ENCODE data around the gene RPLP2.

Gene RPLP2

DNA sequence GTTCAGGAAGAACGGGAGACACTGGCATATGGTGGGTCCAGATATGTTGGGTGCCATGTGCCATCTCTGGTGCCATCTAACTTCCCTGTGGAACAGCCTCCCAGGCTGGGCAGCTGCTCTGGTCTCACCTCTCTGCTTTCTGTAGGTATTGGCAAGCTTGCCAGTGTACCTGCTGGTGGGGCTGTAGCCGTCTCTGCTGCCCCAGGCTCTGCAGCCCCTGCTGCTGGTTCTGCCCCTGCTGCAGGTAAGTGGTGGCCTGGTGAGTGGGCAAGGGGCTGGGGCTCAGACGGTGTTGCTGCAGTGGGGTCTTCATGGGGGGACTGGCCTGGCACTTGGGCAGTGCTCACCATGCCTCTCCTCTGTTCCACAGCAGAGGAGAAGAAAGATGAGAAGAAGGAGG is 2.6 kb downstream of the RPLP2 start:
- Mint-ChIP-seq H3K27ac (peak overlapping the region in 1 of 2 donors; percentile 97), H3K9me3 (no peaks in the 10 kb centered on the region), H3K4me3 (no peak overlapping the region), H3K4me1 (ENCODE audit: low read depth in 2 of 2) (peaks cover 30 to 32% of the 10 kb centered on the region in 2 donors), H3K27me3 (no peaks in the 10 kb centered on the region), H3K36me3 (ENCODE audit: insufficient read depth) (peaks cover 37% of the 10 kb centered on the region)
- no peak for ATAC-seq (replicated peaks)
- no peak for DNase-seq

GRCh38 chr11:813072-813455 is 3.3 kb downstream of the RPLP2 start:
- Mint-ChIP-seq H3K4me1 (ENCODE audit: low read depth in 2 of 2) (peaks cover 26 to 29% of the 10 kb centered on the region in 2 donors), H3K36me3 (ENCODE audit: insufficient read depth) (peaks cover 37% of the 10 kb centered on the region), H3K27ac (peak overlapping the region in 1 of 2 donors; percentile 49), H3K4me3 (no peak overlapping the region), H3K27me3 (no peaks in the 10 kb centered on the region), H3K9me3 (no peaks in the 10 kb centered on the region)
- DNase-seq (no peak), ATAC-seq (replicated peaks) (no peak)

DNA sequence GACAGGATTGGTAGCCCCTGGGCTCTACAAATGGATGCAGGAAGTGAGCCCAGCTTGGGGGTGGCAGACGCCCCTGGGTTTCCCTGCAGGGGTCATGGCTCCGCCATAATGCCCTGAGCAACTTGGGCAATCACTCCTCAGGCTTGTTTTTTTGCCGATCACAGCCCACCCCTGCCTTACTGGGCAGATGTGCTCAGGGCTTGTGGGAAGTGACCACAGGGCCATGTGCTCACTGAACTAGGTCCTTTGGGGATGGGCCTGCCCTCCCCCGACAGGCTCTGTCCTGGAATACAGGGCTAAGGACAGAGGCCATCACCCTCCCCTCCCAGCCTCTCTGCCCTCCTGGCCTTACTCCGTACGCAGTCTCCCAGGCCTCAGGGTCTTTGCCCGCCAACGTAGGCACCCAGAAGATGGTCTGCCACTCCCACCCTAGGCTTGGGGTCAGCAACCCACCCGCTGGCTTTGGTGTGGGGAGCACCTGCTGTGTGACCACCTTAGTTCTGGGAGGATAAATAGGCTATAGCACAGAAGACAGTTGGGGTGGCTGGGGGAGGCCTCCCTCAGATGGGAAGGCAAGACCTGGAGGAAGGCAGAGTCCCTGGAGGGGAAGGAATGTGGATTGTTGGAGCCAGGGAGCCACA is 3.8 kb downstream of the RPLP2 start:
- ATAC-seq (replicated peaks) (no peak), DNase-seq (no peak)
- Mint-ChIP-seq H3K4me1 (ENCODE audit: low read depth in 2 of 2) (peaks cover 24 to 27% of the 10 kb centered on the region in 2 donors), H3K27me3 (no peaks in the 10 kb centered on the region), H3K4me3 (no peak overlapping the region), H3K27ac (no peak overlapping the region), H3K36me3 (ENCODE audit: insufficient read depth) (peaks cover 37% of the 10 kb centered on the region), H3K9me3 (no peaks in the 10 kb centered on the region)

GRCh38 chr11:815675-816432 is 6.1 kb downstream of the RPLP2 start:
- Mint-ChIP-seq H3K4me3 (no peak overlapping the region), H3K27ac (no peak overlapping the region), H3K36me3 (ENCODE audit: insufficient read depth) (peaks cover 34% of the 10 kb centered on the region), H3K27me3 (no peaks in the 10 kb centered on the region), H3K9me3 (no peaks in the 10 kb centered on the region), H3K4me1 (ENCODE audit: low read depth in 2 of 2) (peaks cover 14 to 19% of the 10 kb centered on the region in 2 donors)
- ATAC-seq (replicated peaks) (no peak), DNase-seq (no peak)

GRCh38 chr11:816433-816779 is 6.6 kb downstream of the RPLP2 start:
- no peaks in the 10 kb centered on the region for H3K9me3 Mint-ChIP-seq
- no peaks in the 10 kb centered on the region for H3K27me3 Mint-ChIP-seq
- H3K36me3 Mint-ChIP-seq (ENCODE audit: insufficient read depth): peaks cover 34% of the 10 kb centered on the region
- peaks cover 12 to 19% of the 10 kb centered on the region in 2 donors for H3K4me1 Mint-ChIP-seq (ENCODE audit: low read depth in 2 of 2)
- DNase-seq (no peak), ATAC-seq (replicated peaks) (no peak)
- no peak overlapping the region for H3K4me3 Mint-ChIP-seq
- no peak overlapping the region for H3K27ac Mint-ChIP-seq

GRCh38 chr11:818396-819128 is 8.8 kb downstream of the RPLP2 start, which contains the start of gene PNPLA2:
PNPLA2 (plus strand) TSS chr11:818914; CDS start chr11:819719, 805 bp downstream.
- peak within 1 kb of the TSS; percentile 80 to 89 for H3K27ac Mint-ChIP-seq

GRCh38 chr11:819129-819931 is 9.6 kb downstream of the RPLP2 start:
- Mint-ChIP-seq H3K9me3 (no peaks in the 10 kb centered on the region), H3K4me1 (ENCODE audit: low read depth in 2 of 2) (peaks cover 5 to 11% of the 10 kb centered on the region in 2 donors), H3K27ac (peak overlapping the region; percentile 80 to 89), H3K27me3 (no peaks in the 10 kb centered on the region), H3K36me3 (ENCODE audit: insufficient read depth) (peaks cover 40% of the 10 kb centered on the region), H3K4me3 (peak overlapping the region; percentile 83 to 86)
- ATAC-seq (replicated peaks) (peak; percentile 71), DNase-seq (peak; percentile 89 to 90 (median 90))

More at GRCh38 chr11:818396-819128, 8.8 kb downstream of the RPLP2 start, which contains the start of gene PNPLA2:
- Mint-ChIP-seq H3K36me3 (ENCODE audit: insufficient read depth) (peaks cover 40% of the 10 kb centered on the region), H3K4me1 (ENCODE audit: low read depth in 2 of 2) (peaks cover 5 to 11% of the 10 kb centered on the region in 2 donors), H3K9me3 (no peaks in the 10 kb centered on the region), H3K27me3 (no peaks in the 10 kb centered on the region), H3K4me3 (peak within 1 kb of the TSS; percentile 83 to 86)
- DNase-seq (no peak), ATAC-seq (replicated peaks) (no peak)

DNA sequence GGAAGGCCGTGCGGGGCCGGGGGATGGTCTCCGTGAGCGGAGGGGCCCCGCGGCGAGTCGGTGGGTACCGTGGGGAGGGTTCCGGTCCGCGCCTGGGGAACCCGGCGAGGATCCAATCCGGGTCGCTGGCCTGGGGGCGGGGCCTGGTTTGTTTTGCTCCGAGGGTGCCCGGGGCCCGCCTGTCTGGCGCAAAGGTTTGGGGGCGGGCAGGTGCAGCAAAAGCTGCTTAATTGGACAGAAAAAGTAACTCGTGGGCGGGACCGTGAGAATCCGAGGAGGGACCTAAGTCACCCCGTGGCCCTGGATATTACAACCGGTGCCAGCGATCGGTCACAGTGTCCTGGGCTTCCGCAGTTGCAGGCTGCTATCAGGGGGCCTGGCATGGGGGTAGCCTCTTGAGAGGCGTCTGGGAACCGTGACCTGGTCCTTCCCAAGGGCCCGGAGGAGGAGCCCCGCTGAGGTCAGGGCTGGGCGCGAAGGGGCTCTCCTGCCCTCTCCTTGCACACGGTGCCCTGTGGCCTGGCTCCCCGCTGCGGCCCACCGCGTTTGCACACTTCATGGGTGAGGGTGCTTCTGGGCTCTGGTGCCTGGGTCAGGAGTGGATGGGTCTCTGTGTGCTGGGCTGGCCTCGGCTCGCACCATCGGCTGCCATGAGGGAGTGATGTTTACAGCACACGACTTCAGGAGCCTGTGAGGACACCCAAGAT is 10.3 kb downstream of the RPLP2 start:
- Mint-ChIP-seq H3K9me3 (no peaks in the 10 kb centered on the region), H3K27ac (peak overlapping the region; percentile 80 to 89), H3K36me3 (ENCODE audit: insufficient read depth) (peaks cover 42% of the 10 kb centered on the region), H3K4me1 (ENCODE audit: low read depth in 2 of 2) (peaks cover 5 to 11% of the 10 kb centered on the region in 2 donors), H3K4me3 (peak overlapping the region; percentile 83 to 86), H3K27me3 (no peaks in the 10 kb centered on the region)
- ATAC-seq (replicated peaks) (peak; percentile 77), DNase-seq (peak; percentile 93 to 97 (median 96))

GRCh38 chr11:820655-821511 is 11.1 kb downstream of the RPLP2 start:
- peaks cover 50% of the 10 kb centered on the region for H3K36me3 Mint-ChIP-seq (ENCODE audit: insufficient read depth)
- peak overlapping the region in 1 of 2 donors; percentile 60 for H3K27ac Mint-ChIP-seq
- H3K4me3 Mint-ChIP-seq: peak overlapping the region; percentile 83 to 86
- DNase-seq: no peak
- ATAC-seq (replicated peaks): no peak
- H3K9me3 Mint-ChIP-seq: no peaks in the 10 kb centered on the region
- no peaks in the 10 kb centered on the region for H3K27me3 Mint-ChIP-seq
- peaks cover 5 to 11% of the 10 kb centered on the region in 2 donors for H3K4me1 Mint-ChIP-seq (ENCODE audit: low read depth in 2 of 2)

DNA sequence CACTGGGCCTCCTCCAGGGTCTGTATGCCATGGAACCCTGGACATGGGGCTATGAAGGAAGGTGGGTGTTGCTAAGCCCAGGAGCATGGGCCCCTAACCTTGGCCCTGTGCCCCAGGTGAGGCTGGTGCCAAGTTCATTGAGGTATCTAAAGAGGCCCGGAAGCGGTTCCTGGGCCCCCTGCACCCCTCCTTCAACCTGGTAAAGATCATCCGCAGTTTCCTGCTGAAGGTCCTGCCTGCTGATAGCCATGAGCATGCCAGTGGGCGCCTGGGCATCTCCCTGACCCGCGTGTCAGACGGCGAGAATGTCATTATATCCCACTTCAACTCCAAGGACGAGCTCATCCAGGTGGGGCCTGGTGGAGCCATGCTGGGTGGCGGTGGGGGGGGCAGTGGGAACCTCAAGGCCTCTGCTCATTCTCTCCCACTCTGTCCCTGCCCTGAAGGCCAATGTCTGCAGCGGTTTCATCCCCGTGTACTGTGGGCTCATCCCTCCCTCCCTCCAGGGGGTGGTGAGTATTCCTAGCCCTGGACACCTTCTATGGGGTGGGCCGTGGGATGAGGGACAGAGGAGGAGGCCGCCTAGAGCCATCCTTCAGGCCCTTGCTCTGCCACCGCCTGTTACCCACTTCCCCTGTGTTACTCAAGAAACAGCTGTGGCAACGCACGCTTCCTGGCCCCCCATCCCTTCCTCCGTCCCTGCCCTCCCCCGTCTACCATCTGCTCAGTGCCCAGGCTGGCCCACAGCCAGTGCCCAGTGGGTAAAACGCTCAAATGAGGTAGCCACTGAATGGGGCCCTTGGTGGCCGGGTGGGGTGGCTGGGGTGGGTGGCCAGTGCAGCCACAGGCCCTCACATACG is 12.0 kb downstream of the RPLP2 start:
- Mint-ChIP-seq H3K27ac (peak overlapping the region in 1 of 2 donors; percentile 29), H3K4me3 (peak overlapping the region; percentile 37 to 86), H3K9me3 (no peaks in the 10 kb centered on the region), H3K4me1 (ENCODE audit: low read depth in 2 of 2) (peaks cover 9 to 11% of the 10 kb centered on the region in 2 donors), H3K36me3 (ENCODE audit: insufficient read depth) (peaks cover 53% of the 10 kb centered on the region), H3K27me3 (no peaks in the 10 kb centered on the region)
- ATAC-seq (replicated peaks): no peak
- no peak for DNase-seq
